22Rv1 (cell line): ENCODE data around the gene CERCAM.

ENCODE experiments used
- CTCF ChIP-seq: fragments of 450-650 bp; IDR thresholded peaks from 2 replicates; pipeline ENCODE4 v1.5.1; 2017; ENCODE audit warnings: mild to moderate bottlenecking
- ZFX ChIP-seq: fragments of 450-650 bp; IDR thresholded peaks from 2 replicates; pipeline ENCODE4 v1.6.1; 2017; ENCODE audit warnings: antibody characterized with exemption, borderline replicate concordance

- no peak for TF ChIP-seq CTCF
- no peak for TF ChIP-seq ZFX
These were observed 4.1 kb upstream of the CERCAM start for GRCh38 chr9:128416432-128417019.
